Measurements from ENCODE around the gene RAB6B.

Gene RAB6B

GRCh38 chr3:133894353-133895207 lies 1.1 kb downstream of the RAB6B start:
- DNase-seq (ENCODE audit: low read depth) = no peak

GRCh38 chr3:133893683-133894352 lies 1.9 kb downstream of the RAB6B start:
- DNase-seq (ENCODE audit: low read depth) = no peak

- DNase-seq (ENCODE audit: low read depth) = no peak
Observed at GRCh38 chr3:133892541-133893231, 3.0 kb downstream of the RAB6B start.

- DNase-seq (ENCODE audit: low read depth) = no peak
Observed at GRCh38 chr3:133891662-133892378, 3.9 kb downstream of the RAB6B start.

- no peak for DNase-seq (ENCODE audit: low read depth)
Observed at GRCh38 chr3:133890972-133891644, 4.6 kb downstream of the RAB6B start.

GRCh38 chr3:133890037-133890436 lies 5.6 kb downstream of the RAB6B start:
- DNase-seq (ENCODE audit: low read depth) = no peak

- DNase-seq (ENCODE audit: low read depth) = no peak
Observed at GRCh38 chr3:133888726-133889340, 6.8 kb downstream of the RAB6B start.

GRCh38 chr3:133887803-133888703 lies 7.6 kb downstream of the RAB6B start:
- no peak for DNase-seq (ENCODE audit: low read depth)

- no peak for DNase-seq (ENCODE audit: low read depth)
Observed at GRCh38 chr3:133887074-133887802, 8.4 kb downstream of the RAB6B start.

GRCh38 chr3:133886031-133886722 lies 9.5 kb downstream of the RAB6B start:
- no peak for DNase-seq (ENCODE audit: low read depth)

- DNase-seq (ENCODE audit: low read depth) = no peak
Observed at GRCh38 chr3:133884887-133885711, 10.6 kb downstream of the RAB6B start.

GRCh38 chr3:133884054-133884886 lies 11.4 kb downstream of the RAB6B start:
- DNase-seq (ENCODE audit: low read depth) = no peak

GRCh38 chr3:133883641-133884040 lies 12.0 kb downstream of the RAB6B start:
- no peak for DNase-seq (ENCODE audit: low read depth)

GRCh38 chr3:133882986-133883586 lies 12.6 kb downstream of the RAB6B start:
- no peak for DNase-seq (ENCODE audit: low read depth)

GRCh38 chr3:133881939-133882825 lies 13.5 kb downstream of the RAB6B start:
- no peak for DNase-seq (ENCODE audit: low read depth)
